ENCODE data around the gene THADA. TPM values are rescaled to one million over a fixed set of nuclear protein-coding genes. Genes with fewer than 3 reads are reported as not detected.
"Not testable (repeated sequence)": the region's sequence is repeated elsewhere in the genome, so short reads cannot be mapped to it uniquely, and the experiment has no call there.

THADA gene
- total RNA-seq, 1 donor from 2014 or later: 41.2 TPM

DNA sequence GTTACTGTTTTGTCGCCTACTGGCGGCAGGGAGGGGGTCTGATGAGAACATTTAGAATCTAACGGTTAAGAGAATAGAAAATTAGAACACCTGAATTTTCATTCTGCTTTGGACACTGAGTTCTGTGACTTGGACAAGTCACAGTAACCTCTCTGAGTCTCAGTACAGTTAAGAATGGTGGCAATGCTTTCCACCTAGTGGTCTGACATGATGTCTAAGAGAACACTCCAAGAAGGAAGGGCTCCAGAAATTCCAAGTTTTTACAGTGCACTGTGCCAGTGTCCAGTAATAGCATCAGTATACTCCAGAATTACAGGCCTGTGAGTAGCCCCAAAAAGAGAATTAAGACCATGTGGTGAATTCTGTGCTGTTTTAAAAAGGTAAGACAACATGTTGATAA, 195.3 kb downstream of the THADA start:
- no peak for ATAC-seq
- intact Hi-C loops (cut with DNase I): no loop called here
- H3K27ac ChIP-seq: peak overlapping the region; percentile 50
- peaks cover 8% of the 10 kb centered on the region for H3K4me1 ChIP-seq
- H3K4me3 ChIP-seq: no peak overlapping the region
- DNase-seq: no peak
- no peak for TF ChIP-seq CTCF (IDR thresholded peaks at IDR 0.05)
- no peaks in the 10 kb centered on the region for H3K36me3 ChIP-seq
- no peaks in the 10 kb centered on the region for H3K27me3 ChIP-seq (ENCODE audit: low read depth)
- H3K9me3 ChIP-seq: no peaks in the 10 kb centered on the region

- peaks cover 8% of the 10 kb centered on the region for H3K4me1 ChIP-seq
- ATAC-seq (peak; percentile 55 to 56), DNase-seq (no peak)
- intact Hi-C loops (cut with DNase I): no loop called here
- no peak overlapping the region for H3K4me3 ChIP-seq
- TF ChIP-seq CTCF (IDR thresholded peaks at IDR 0.05): no peak
- H3K9me3 ChIP-seq: no peaks in the 10 kb centered on the region
- H3K36me3 ChIP-seq: no peaks in the 10 kb centered on the region
- no peaks in the 10 kb centered on the region for H3K27me3 ChIP-seq (ENCODE audit: low read depth)
- H3K27ac ChIP-seq: peak overlapping the region; percentile 50
Measured at GRCh38 chr2:43399515-43400264, 196.1 kb downstream of the THADA start.

- no peak for ATAC-seq
- peak overlapping the region; percentile 50 for H3K27ac ChIP-seq
- intact Hi-C loops (cut with DNase I): no loop called here
Measured at GRCh38 chr2:43399098-43399497, 196.7 kb downstream of the THADA start.

DNA sequence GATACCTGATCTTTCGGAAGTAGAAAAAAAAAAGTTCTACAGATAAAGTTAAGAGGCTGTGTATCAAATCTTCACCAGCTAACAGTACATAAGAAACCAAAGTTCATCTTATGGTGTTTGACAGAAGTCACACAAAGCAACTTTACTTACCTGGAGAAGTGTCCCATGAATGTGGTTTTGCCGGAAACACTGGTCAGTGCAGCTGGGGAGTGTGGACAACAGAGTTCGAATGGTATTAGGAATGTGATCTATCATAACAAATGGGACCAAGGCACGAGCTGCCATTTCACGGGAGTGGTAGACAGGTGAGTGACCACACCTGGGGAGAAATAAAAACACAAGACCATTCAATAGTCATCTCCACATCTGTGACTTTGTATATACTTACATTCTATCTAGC, 198.0 kb downstream of the THADA start:
- H3K4me1 ChIP-seq: peaks cover 8% of the 10 kb centered on the region
- no peak overlapping the region for H3K4me3 ChIP-seq
- no peaks in the 10 kb centered on the region for H3K27me3 ChIP-seq (ENCODE audit: low read depth)
- no peak for TF ChIP-seq CTCF (IDR thresholded peaks at IDR 0.05)
- no peaks in the 10 kb centered on the region for H3K36me3 ChIP-seq
- ATAC-seq (peak in 1 of 2 donors; percentile 50), DNase-seq (no peak)
- H3K9me3 ChIP-seq: no peaks in the 10 kb centered on the region
- intact Hi-C loops (cut with DNase I): no loop called here
- no peak overlapping the region for H3K27ac ChIP-seq

More at GRCh38 chr2:43399098-43399497, 196.7 kb downstream of the THADA start:
- no peaks in the 10 kb centered on the region for H3K9me3 ChIP-seq
- peaks cover 8% of the 10 kb centered on the region for H3K4me1 ChIP-seq
- H3K27me3 ChIP-seq (ENCODE audit: low read depth): no peaks in the 10 kb centered on the region
- no peaks in the 10 kb centered on the region for H3K36me3 ChIP-seq
- no peak for DNase-seq
- no peak overlapping the region for H3K4me3 ChIP-seq
- TF ChIP-seq CTCF (IDR thresholded peaks at IDR 0.05): no peak

GRCh38 chr2:43397411-43397810, 198.4 kb downstream of the THADA start:
- Histone ChIP-seq H3K27ac (peak overlapping the region; percentile 0), H3K9me3 (no peaks in the 10 kb centered on the region), H3K4me3 (no peak overlapping the region), H3K36me3 (no peaks in the 10 kb centered on the region), H3K4me1 (peaks cover 8% of the 10 kb centered on the region), H3K27me3 (ENCODE audit: low read depth) (no peaks in the 10 kb centered on the region)
- no peak for TF ChIP-seq CTCF (IDR thresholded peaks at IDR 0.05)
- DNase-seq (no peak), ATAC-seq (peak; percentile 69 to 75)
- intact Hi-C loops (cut with DNase I): no loop called here

- DNase-seq; H3K36me3 ChIP-seq; H3K9me3 ChIP-seq; H3K4me3 ChIP-seq; intact Hi-C loops (cut with DNase I); H3K27ac ChIP-seq; ATAC-seq; H3K27me3 ChIP-seq (ENCODE audit: low read depth): not testable (repeated sequence)
- peaks cover 10% of the 10 kb centered on the region for H3K4me1 ChIP-seq
Measured at GRCh38 chr2:43396344-43396743, 199.5 kb downstream of the THADA start.
